ENCODE measurements around the gene CACNA1D. TPM values are rescaled to one million over a fixed set of nuclear protein-coding genes. Genes with fewer than 3 reads are reported as not detected.

Gene CACNA1D
- total and polyA plus RNA-seq, 2 donors (not counting 3 experiments of a cell fraction or from before 2014, with no cell fraction given), result 0.06 TPM; not detected in 1

DNA sequence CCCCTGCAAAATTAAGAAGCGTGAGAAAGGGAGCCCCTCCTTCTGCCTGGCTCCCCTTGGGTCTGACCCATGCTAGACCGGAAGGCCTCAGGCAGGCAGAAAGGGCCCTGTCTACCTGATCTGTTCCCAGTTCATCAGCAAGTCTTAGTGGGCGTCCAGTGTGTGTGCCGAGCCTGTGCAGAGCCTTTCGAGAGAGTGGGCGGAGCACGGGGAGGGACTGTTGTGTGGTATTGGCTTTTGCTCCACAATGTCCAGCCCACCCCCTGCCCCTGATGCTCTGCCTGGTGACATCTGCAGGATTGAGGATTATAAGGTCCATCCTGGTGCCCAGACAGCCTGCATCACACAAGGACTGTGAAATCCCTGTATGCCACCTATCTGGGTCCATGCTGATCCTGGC lies 268.9 kb downstream of the CACNA1D start:
- H3K79me2 ChIP-seq (ENCODE audit: control insufficient read depth, insufficient read depth, low read length), result no peaks in the 10 kb centered on the region
- no peak for TF ChIP-seq FOS (IDR thresholded peaks at IDR 0.05; ENCODE audit: borderline replicate concordance, insufficient read depth, low read length)
- TF ChIP-seq MYC (IDR thresholded peaks at IDR 0.05; ENCODE audit: low read depth, low read length), result no peak
- no peak for TF ChIP-seq GATA2 (IDR thresholded peaks at IDR 0.05; ENCODE audit: insufficient read depth, insufficient read length, low read depth, low read length)
- no peak for TF ChIP-seq POLR2AphosphoS5 (IDR thresholded peaks at IDR 0.05; ENCODE audit: insufficient read depth, low read depth, low read length)
- no peak for TF ChIP-seq EZH2 (IDR thresholded peaks at IDR 0.05; ENCODE audit: borderline replicate concordance, low read depth, low read length, severe bottlenecking)
- TF ChIP-seq JUN (IDR thresholded peaks at IDR 0.05; ENCODE audit: borderline replicate concordance, insufficient read depth, insufficient read length, low read depth), result no peak
- TF ChIP-seq, protein P1, sequence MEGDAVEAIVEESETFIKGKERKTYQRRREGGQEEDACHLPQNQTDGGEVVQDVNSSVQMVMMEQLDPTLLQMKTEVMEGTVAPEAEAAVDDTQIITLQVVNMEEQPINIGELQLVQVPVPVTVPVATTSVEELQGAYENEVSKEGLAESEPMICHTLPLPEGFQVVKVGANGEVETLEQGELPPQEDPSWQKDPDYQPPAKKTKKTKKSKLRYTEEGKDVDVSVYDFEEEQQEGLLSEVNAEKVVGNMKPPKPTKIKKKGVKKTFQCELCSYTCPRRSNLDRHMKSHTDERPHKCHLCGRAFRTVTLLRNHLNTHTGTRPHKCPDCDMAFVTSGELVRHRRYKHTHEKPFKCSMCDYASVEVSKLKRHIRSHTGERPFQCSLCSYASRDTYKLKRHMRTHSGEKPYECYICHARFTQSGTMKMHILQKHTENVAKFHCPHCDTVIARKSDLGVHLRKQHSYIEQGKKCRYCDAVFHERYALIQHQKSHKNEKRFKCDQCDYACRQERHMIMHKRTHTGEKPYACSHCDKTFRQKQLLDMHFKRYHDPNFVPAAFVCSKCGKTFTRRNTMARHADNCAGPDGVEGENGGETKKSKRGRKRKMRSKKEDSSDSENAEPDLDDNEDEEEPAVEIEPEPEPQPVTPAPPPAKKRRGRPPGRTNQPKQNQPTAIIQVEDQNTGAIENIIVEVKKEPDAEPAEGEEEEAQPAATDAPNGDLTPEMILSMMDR (IDR thresholded peaks at IDR 0.05; ENCODE audit: extremely low read depth in 1 of 2, insufficient read depth in 1 of 2, low read depth in 1 of 2, low read length in 2 of 2), result no peak
- no peak for TF ChIP-seq MAX (IDR thresholded peaks at IDR 0.05; ENCODE audit: insufficient read depth, insufficient read length)
- no peak for TF ChIP-seq POLR2A (IDR thresholded peaks at IDR 0.05; ENCODE audit: low read depth, low read length)
- H3K4me1 ChIP-seq (ENCODE audit: control insufficient read depth, extremely low read depth, insufficient read depth, low read length), result no peaks in the 10 kb centered on the region
- H2AFZ ChIP-seq (ENCODE audit: low read depth, low read length), result no peak overlapping the region
- no peak overlapping the region for H3K9ac ChIP-seq (replicated peaks; ENCODE audit: extremely low read depth, insufficient read depth, low read length)
- H3K27me3 ChIP-seq (ENCODE audit: control insufficient read depth in 2 of 2, insufficient read depth in 2 of 2, low read length in 2 of 2), result no peaks in the 10 kb centered on the region
- H3K4me2 ChIP-seq (ENCODE audit: insufficient read depth, low read length), result no peak overlapping the region
- BruUV-seq (replicated peaks), result no TSS peak
- no peaks in the 10 kb centered on the region for H4K20me1 ChIP-seq (replicated peaks; ENCODE audit: control insufficient read depth, extremely low read depth, insufficient read depth, low read length)
- ChIA-PET POLR2A (no interaction called here), CTCF (no interaction called here)
- H3K9me1 ChIP-seq (replicated peaks; ENCODE audit: control insufficient read depth, extremely low read depth, insufficient read depth, low read length), result no peaks in the 10 kb centered on the region
- no peaks in the 10 kb centered on the region for H3K36me3 ChIP-seq (ENCODE audit: control insufficient read depth in 2 of 2, extremely low read depth in 1 of 2, insufficient read depth in 2 of 2, low read length in 2 of 2)
- H3K27ac ChIP-seq (ENCODE audit: insufficient read depth, low read depth, low read length), result no peak overlapping the region
- DNase-seq (ENCODE audit: low read depth, low spot score), result no peak
- no peak for FAIRE-seq
- no peak overlapping the region for H3K4me3 ChIP-seq (replicated peaks in 1 of 3; ENCODE audit: insufficient read depth in 1 of 3, low read depth in 1 of 3, low read length in 3 of 3)
- intact Hi-C loops (cut with micrococcal nuclease) (no loop called here), dilution Hi-C loops (cut with MboI; ENCODE audit: extremely low pct_ligation_motif_present, low sequenced_read_pairs) (no loop called here)
- H3K9me3 ChIP-seq (replicated peaks; ENCODE audit: control insufficient read depth, insufficient read depth, low read length), result no peaks in the 10 kb centered on the region
